Activated naive CD8-positive, alpha-beta T cell treated with anti-CD3 and anti-CD28 coated beads, Interleukin-2, amount 50 U/mL, for 16 hours (primary cell): ENCODE results near the gene FLT3LG.
"Not testable (repeated sequence)": the region's sequence is repeated elsewhere in the genome, so short reads cannot be mapped to it uniquely, and the experiment has no call there.

Experiments used
- DNase-seq: peaks from one replicate; pipeline ENCODE4 v3.0.0-alpha.2; 2020; ENCODE audit warnings: low read depth, low spot score

The FLT3LG gene

GRCh38 chr19:49440439-49441209, 33.4 kb upstream of the FLT3LG start:
- no peak for DNase-seq

- DNase-seq = no peak
These were observed 32.6 kb upstream of the FLT3LG start, which contains the start of gene SLC17A7 for GRCh38 chr19:49441210-49441959. Gene SLC17A7, minus strand, starts transcription at chr19:49441527. Its CDS starts 148 bp downstream, at chr19:49441379.

GRCh38 chr19:49441960-49442350, 32.1 kb upstream of the FLT3LG start:
- DNase-seq = no peak

- DNase-seq = no peak
These were observed 31.7 kb upstream of the FLT3LG start for GRCh38 chr19:49442354-49442753.

GRCh38 chr19:49442771-49443365, 31.1 kb upstream of the FLT3LG start:
- DNase-seq = no peak

- peak; percentile 89 for DNase-seq
These were observed 30.5 kb upstream of the FLT3LG start for GRCh38 chr19:49443366-49444099.

- not testable (repeated sequence) for DNase-seq
These were observed 29.8 kb upstream of the FLT3LG start for GRCh38 chr19:49444100-49444700.

- DNase-seq = no peak
These were observed 28.0 kb upstream of the FLT3LG start for GRCh38 chr19:49445997-49446396.

- no peak for DNase-seq
These were observed 26.3 kb upstream of the FLT3LG start for GRCh38 chr19:49447485-49448431.

- DNase-seq = no peak
These were observed 25.6 kb upstream of the FLT3LG start for GRCh38 chr19:49448432-49448786.

- no peak for DNase-seq
These were observed 23.6 kb upstream of the FLT3LG start for GRCh38 chr19:49450405-49450804.

GRCh38 chr19:49451430-49452181, 22.4 kb upstream of the FLT3LG start, which contains the start of gene PIH1D1:
Gene PIH1D1, minus strand, starts transcription at chr19:49451814. Its CDS starts 240 bp downstream, at chr19:49451574.
- peak; percentile 92 for DNase-seq

- DNase-seq = peak; percentile 95
These were observed 20.8 kb upstream of the FLT3LG start, which contains the start of gene ALDH16A1 for GRCh38 chr19:49453013-49453756. Gene ALDH16A1, plus strand, starts transcription at chr19:49453225. Its CDS starts 107 bp downstream, at chr19:49453332.

- no peak for DNase-seq
These were observed 20.2 kb upstream of the FLT3LG start for GRCh38 chr19:49453757-49454240.

- no peak for DNase-seq
These were observed 18.2 kb upstream of the FLT3LG start for GRCh38 chr19:49455773-49456172.

- no peak for DNase-seq
These were observed 17.7 kb upstream of the FLT3LG start for GRCh38 chr19:49456326-49456725.

- no peak for DNase-seq
These were observed 15.5 kb upstream of the FLT3LG start for GRCh38 chr19:49458567-49458903.

- DNase-seq = no peak
These were observed 14.6 kb upstream of the FLT3LG start for GRCh38 chr19:49459388-49459787.

- not testable (repeated sequence) for DNase-seq
These were observed 12.9 kb upstream of the FLT3LG start for GRCh38 chr19:49461130-49461529.
